IPS DF 4.7 (cell line): ENCODE data around the gene OR51S1.
"Not testable (repeated sequence)": the region's sequence is repeated elsewhere in the genome, so short reads cannot be mapped to it uniquely, and the experiment has no call there.

Experiments used
- DNase-seq: peaks from one replicate; pipeline ENCODE4 v3.0.0-alpha.2; 2013; ENCODE audit warnings: low spot score; ENCODE audit errors: extremely low read depth

OR51S1 gene

GRCh38 chr11:4848908-4849532 is at the start of gene OR51S1:
OR51S1 (minus strand) TSS chr11:4849208; CDS start chr11:4849208, 0 bp downstream.
- DNase-seq, result no peak

GRCh38 chr11:4891996-4892640 is 43.1 kb upstream of the OR51S1 start:
- DNase-seq, result no peak

- no peak for DNase-seq
These were observed 41.3 kb upstream of the OR51S1 start for GRCh38 chr11:4890279-4890678.

GRCh38 chr11:4887591-4887990 is 38.6 kb upstream of the OR51S1 start:
- no peak for DNase-seq

- no peak for DNase-seq
These were observed 37.2 kb upstream of the OR51S1 start for GRCh38 chr11:4886186-4886585.

GRCh38 chr11:4884361-4884760 is 35.4 kb upstream of the OR51S1 start:
- DNase-seq, result no peak

- DNase-seq, result no peak
These were observed 33.5 kb upstream of the OR51S1 start for GRCh38 chr11:4882543-4882942.

GRCh38 chr11:4881860-4882500 is 33.0 kb upstream of the OR51S1 start, which contains the start of gene OR51T1:
OR51T1 (plus strand) TSS chr11:4881900; CDS start chr11:4881900, 0 bp downstream.
- no peak for DNase-seq

GRCh38 chr11:4881188-4881587 is 32.2 kb upstream of the OR51S1 start:
- DNase-seq, result no peak

- no peak for DNase-seq
These were observed 16.8 kb upstream of the OR51S1 start for GRCh38 chr11:4865855-4866254.

GRCh38 chr11:4863876-4864275 is 14.9 kb upstream of the OR51S1 start:
- no peak for DNase-seq

- peak; percentile 58 for DNase-seq
These were observed 13.6 kb upstream of the OR51S1 start for GRCh38 chr11:4862447-4863236.

GRCh38 chr11:4854286-4854685 is 5.3 kb upstream of the OR51S1 start:
- not testable (repeated sequence) for DNase-seq

- DNase-seq, result no peak
These were observed 2.0 kb upstream of the OR51S1 start for GRCh38 chr11:4851033-4851432.

- DNase-seq, result no peak
These were observed 9.0 kb downstream of the OR51S1 start for GRCh38 chr11:4839851-4840549.

- no peak for DNase-seq
These were observed 18.1 kb downstream of the OR51S1 start for GRCh38 chr11:4830909-4831308.

- no peak for DNase-seq
These were observed 18.7 kb downstream of the OR51S1 start for GRCh38 chr11:4830346-4830745.

GRCh38 chr11:4826425-4826824 is 22.6 kb downstream of the OR51S1 start:
- no peak for DNase-seq

GRCh38 chr11:4825132-4825531 is 23.9 kb downstream of the OR51S1 start:
- DNase-seq, result no peak

GRCh38 chr11:4821021-4821420 is 28.0 kb downstream of the OR51S1 start, which contains the start of gene OR51F2:
OR51F2 (plus strand) TSS chr11:4821321; CDS start chr11:4821422, 101 bp downstream.
- DNase-seq, result no peak

GRCh38 chr11:4809246-4809645 is 39.8 kb downstream of the OR51S1 start:
- no peak for DNase-seq
